WTC11 (cell line): ENCODE measurements around the gene CAMK1. TPM values are rescaled to one million over a fixed set of nuclear protein-coding genes. Genes with fewer than 3 reads are reported as not detected.

ENCODE experiments used
- ATAC-seq: fragments of 200-7000 bp; cut with Tn5 transposase; 2 replicates; pipeline ENCODE4 v1.10.0; 2021; ENCODE audit warnings: mild to moderate bottlenecking, moderate library complexity
- CTCF ChIA-PET: fragments of 300-600 bp; sonication (Branson Sonifier 250); formaldehyde crosslinking; loops from one replicate; lab custom pipeline; 2021; ENCODE audit warnings: antibody characterized with exemption; lab: Charles Lee
- POLR2A ChIA-PET: fragments of 350-600 bp; sonication (Branson Sonifier 250); formaldehyde crosslinking; loops from one replicate; lab custom pipeline; 2021; ENCODE audit warnings: antibody characterized with exemption; lab: Charles Lee
- DNase-seq: peaks from one replicate; pipeline ENCODE4 v3.0.0; 2021; ENCODE audit warnings: low spot score
- H3K27ac Mint-ChIP-seq: 2 replicates; pipeline ENCODE4 v1.8.0; 2021; ENCODE audit warnings: mixed read lengths
- H3K27me3 Mint-ChIP-seq: 2 replicates; pipeline ENCODE4 v1.8.0; 2021; ENCODE audit warnings: low read depth, mild to moderate bottlenecking, moderate library complexity, mixed read lengths
- H3K36me3 Mint-ChIP-seq: 2 replicates; pipeline ENCODE4 v1.8.0; 2021; ENCODE audit warnings: mixed read lengths
- H3K4me1 Mint-ChIP-seq: 2 replicates; pipeline ENCODE4 v1.8.0; 2022; ENCODE audit warnings: mixed read lengths
- H3K4me3 Mint-ChIP-seq: 2 replicates; pipeline ENCODE4 v1.8.0; 2021; ENCODE audit warnings: mild to moderate bottlenecking, moderate library complexity, mixed read lengths
- H3K9me3 Mint-ChIP-seq: 2 replicates; pipeline ENCODE4 v1.8.0; 2021; ENCODE audit warnings: mixed read lengths
- AR ChIP-seq: fragments of 250-450 bp; sonication (Bioruptor Pico); IDR thresholded peaks from 2 replicates; pipeline ENCODE4 v1.9.0; 2021; ENCODE audit warnings: mild to moderate bottlenecking
- ARID4B ChIP-seq: sonication (generic); formaldehyde crosslinking; IDR thresholded peaks from 2 replicates; pipeline ENCODE4 v1.8.0; 2023; ENCODE audit warnings: missing genetic modification reagents, mild to moderate bottlenecking, borderline replicate concordance
- E2F5 ChIP-seq: sonication (generic); formaldehyde crosslinking; IDR thresholded peaks from 2 replicates; pipeline ENCODE4 v1.8.1; 2022; ENCODE audit warnings: mild to moderate bottlenecking, moderate library complexity, missing genetic modification reagents
- GABPB1 ChIP-seq: sonication (generic); formaldehyde crosslinking; IDR thresholded peaks from 2 replicates; pipeline ENCODE4 v1.8.1; 2023; ENCODE audit warnings: mild to moderate bottlenecking, missing genetic modification reagents
- GTF2I ChIP-seq: fragments of 250-450 bp; sonication (Bioruptor Pico); conservative IDR thresholded peaks from 2 replicates; pipeline ENCODE4 v1.4.0; 2021; ENCODE audit warnings: mild to moderate bottlenecking
- HMGXB4 ChIP-seq: sonication (generic); formaldehyde crosslinking; IDR thresholded peaks from 2 replicates; pipeline ENCODE4 v1.8.1; 2023; ENCODE audit warnings: mild to moderate bottlenecking, moderate library complexity, missing genetic modification reagents
- JAZF1 ChIP-seq: fragments of 250-450 bp; sonication (Bioruptor Pico); IDR thresholded peaks from 2 replicates; pipeline ENCODE4 v1.9.0; 2021; ENCODE audit warnings: moderate library complexity, mild to moderate bottlenecking, inconsistent platforms
- NFATC4 ChIP-seq: fragments of 250-450 bp; sonication (Bioruptor Pico); IDR thresholded peaks from 2 replicates; pipeline ENCODE4 v1.9.0; 2021; ENCODE audit warnings: mild to moderate bottlenecking
- NFYB ChIP-seq: sonication (generic); formaldehyde crosslinking; conservative IDR thresholded peaks from 2 replicates; pipeline ENCODE4 v1.8.0; 2022; ENCODE audit warnings: low read depth, missing genetic modification reagents
- NR3C1 ChIP-seq: sonication (generic); formaldehyde crosslinking; conservative IDR thresholded peaks from 2 replicates; pipeline ENCODE4 v1.8.1; 2023; ENCODE audit warnings: low read depth, mild to moderate bottlenecking, missing genetic modification reagents
- RORB ChIP-seq: fragments of 250-450 bp; sonication (Bioruptor Pico); IDR thresholded peaks from 2 replicates; pipeline ENCODE4 v1.9.0; 2021; ENCODE audit warnings: mild to moderate bottlenecking
- SOX15 ChIP-seq: fragments of 250-450 bp; sonication (Bioruptor Pico); IDR thresholded peaks from 2 replicates; pipeline ENCODE4 v1.9.0; 2021; ENCODE audit warnings: mild to moderate bottlenecking
- SP1 ChIP-seq: sonication (generic); formaldehyde crosslinking; conservative IDR thresholded peaks from 2 replicates; pipeline ENCODE4 v1.8.1; 2022; ENCODE audit warnings: missing genetic modification reagents
- ZMAT4 ChIP-seq: fragments of 250-450 bp; sonication (Bioruptor Pico); IDR thresholded peaks from 2 replicates; pipeline ENCODE4 v1.9.0; 2021; ENCODE audit warnings: mild to moderate bottlenecking
- ZNF317 ChIP-seq: sonication (generic); formaldehyde crosslinking; IDR thresholded peaks from 2 replicates; pipeline ENCODE4 v1.8.1; 2023; ENCODE audit warnings: low read depth, mild to moderate bottlenecking, moderate library complexity, missing genetic modification reagents, borderline replicate concordance
- total RNA-seq: library from RNA; stranded (reverse); gene quantifications from 3 replicates; pipeline ENCODE4 v1.2.3, GENCODE V29; 2021
- TF ChIP-seq, protein P1 (sequence below): sonication (generic); formaldehyde crosslinking; IDR thresholded peaks from 2 replicates; pipeline ENCODE4 v1.8.1; 2023; ENCODE audit warnings: mild to moderate bottlenecking, missing genetic modification reagents, borderline replicate concordance
- TF ChIP-seq, protein P2 (sequence below): sonication (generic); formaldehyde crosslinking; IDR thresholded peaks from 2 replicates; pipeline ENCODE4 v1.8.1; 2022; ENCODE audit warnings: low read depth, mild to moderate bottlenecking, moderate library complexity, missing genetic modification reagents, borderline replicate concordance
- TF ChIP-seq, protein P3 (sequence below): sonication (generic); formaldehyde crosslinking; IDR thresholded peaks from 2 replicates; pipeline ENCODE4 v1.8.1; 2023; ENCODE audit warnings: mild to moderate bottlenecking, missing genetic modification reagents

Gene CAMK1
- total RNA-seq, 1 experiment from 2014 or later: 3.1 TPM

- Mint-ChIP-seq H3K27ac (peak within 1 kb of the TSS; percentile 96), H3K4me3 (peak within 1 kb of the TSS; percentile 91), H3K9me3 (no peaks in the 10 kb centered on the region), H3K4me1 (peaks cover 18% of the 10 kb centered on the region), H3K27me3 (no peaks in the 10 kb centered on the region), H3K36me3 (peaks cover 21% of the 10 kb centered on the region)
- ATAC-seq: peak; percentile 94
- DNase-seq: peak; percentile 99
- ChIA-PET CTCF (interaction anchor here (0.7 to 8.6 kb wide), 9 partner anchors 16 to 335 kb away, joined by 3 to 162 read pairs (median 5); partner anchors contain the start of gene OGG1), POLR2A (interaction anchor here (1.3 to 3.1 kb wide), 2 partner anchors 18 to 335 kb away, joined by 5 to 14 read pairs; partner anchors contain the start of gene OGG1)
- TF ChIP-seq GABPB1 (0 out of 2 replicates have a peak, but pooled peaks have one; percentile 55), ZMAT4 (CRISPR knock-in tag) (no peak), SP1 (CRISPR knock-in tag) (peak; percentile 84), E2F5 (CRISPR knock-in tag) (0 out of 2 replicates have a peak, but pooled peaks have one; percentile 40), NFYB (CRISPR knock-in tag) (no peak), ARID4B (CRISPR knock-in tag) (0 out of 2 replicates have a peak, but pooled peaks have one; percentile 26), JAZF1 (CRISPR knock-in tag) (no peak), NFATC4 (CRISPR knock-in tag) (no peak), RORB (CRISPR knock-in tag) (no peak), ZNF317 (CRISPR knock-in tag) (0 out of 2 replicates have a peak, but pooled peaks have one; percentile 16), SOX15 (no peak), NR3C1 (CRISPR knock-in tag) (no peak), AR (CRISPR knock-in tag) (no peak), HMGXB4 (peak; percentile 80; the same call in 1 of the 2 replicates), GTF2I (CRISPR knock-in tag) (no peak)
- TF ChIP-seq, protein P1, sequence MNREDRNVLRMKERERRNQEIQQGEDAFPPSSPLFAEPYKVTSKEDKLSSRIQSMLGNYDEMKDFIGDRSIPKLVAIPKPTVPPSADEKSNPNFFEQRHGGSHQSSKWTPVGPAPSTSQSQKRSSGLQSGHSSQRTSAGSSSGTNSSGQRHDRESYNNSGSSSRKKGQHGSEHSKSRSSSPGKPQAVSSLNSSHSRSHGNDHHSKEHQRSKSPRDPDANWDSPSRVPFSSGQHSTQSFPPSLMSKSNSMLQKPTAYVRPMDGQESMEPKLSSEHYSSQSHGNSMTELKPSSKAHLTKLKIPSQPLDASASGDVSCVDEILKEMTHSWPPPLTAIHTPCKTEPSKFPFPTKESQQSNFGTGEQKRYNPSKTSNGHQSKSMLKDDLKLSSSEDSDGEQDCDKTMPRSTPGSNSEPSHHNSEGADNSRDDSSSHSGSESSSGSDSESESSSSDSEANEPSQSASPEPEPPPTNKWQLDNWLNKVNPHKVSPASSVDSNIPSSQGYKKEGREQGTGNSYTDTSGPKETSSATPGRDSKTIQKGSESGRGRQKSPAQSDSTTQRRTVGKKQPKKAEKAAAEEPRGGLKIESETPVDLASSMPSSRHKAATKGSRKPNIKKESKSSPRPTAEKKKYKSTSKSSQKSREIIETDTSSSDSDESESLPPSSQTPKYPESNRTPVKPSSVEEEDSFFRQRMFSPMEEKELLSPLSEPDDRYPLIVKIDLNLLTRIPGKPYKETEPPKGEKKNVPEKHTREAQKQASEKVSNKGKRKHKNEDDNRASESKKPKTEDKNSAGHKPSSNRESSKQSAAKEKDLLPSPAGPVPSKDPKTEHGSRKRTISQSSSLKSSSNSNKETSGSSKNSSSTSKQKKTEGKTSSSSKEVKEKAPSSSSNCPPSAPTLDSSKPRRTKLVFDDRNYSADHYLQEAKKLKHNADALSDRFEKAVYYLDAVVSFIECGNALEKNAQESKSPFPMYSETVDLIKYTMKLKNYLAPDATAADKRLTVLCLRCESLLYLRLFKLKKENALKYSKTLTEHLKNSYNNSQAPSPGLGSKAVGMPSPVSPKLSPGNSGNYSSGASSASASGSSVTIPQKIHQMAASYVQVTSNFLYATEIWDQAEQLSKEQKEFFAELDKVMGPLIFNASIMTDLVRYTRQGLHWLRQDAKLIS (CRISPR knock-in tag): no peak
- TF ChIP-seq, protein P2, sequence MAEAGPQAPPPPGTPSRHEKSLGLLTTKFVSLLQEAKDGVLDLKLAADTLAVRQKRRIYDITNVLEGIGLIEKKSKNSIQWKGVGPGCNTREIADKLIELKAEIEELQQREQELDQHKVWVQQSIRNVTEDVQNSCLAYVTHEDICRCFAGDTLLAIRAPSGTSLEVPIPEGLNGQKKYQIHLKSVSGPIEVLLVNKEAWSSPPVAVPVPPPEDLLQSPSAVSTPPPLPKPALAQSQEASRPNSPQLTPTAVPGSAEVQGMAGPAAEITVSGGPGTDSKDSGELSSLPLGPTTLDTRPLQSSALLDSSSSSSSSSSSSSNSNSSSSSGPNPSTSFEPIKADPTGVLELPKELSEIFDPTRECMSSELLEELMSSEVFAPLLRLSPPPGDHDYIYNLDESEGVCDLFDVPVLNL: 0 out of 2 replicates have a peak, but pooled peaks have one; percentile 38
- TF ChIP-seq, protein P3, sequence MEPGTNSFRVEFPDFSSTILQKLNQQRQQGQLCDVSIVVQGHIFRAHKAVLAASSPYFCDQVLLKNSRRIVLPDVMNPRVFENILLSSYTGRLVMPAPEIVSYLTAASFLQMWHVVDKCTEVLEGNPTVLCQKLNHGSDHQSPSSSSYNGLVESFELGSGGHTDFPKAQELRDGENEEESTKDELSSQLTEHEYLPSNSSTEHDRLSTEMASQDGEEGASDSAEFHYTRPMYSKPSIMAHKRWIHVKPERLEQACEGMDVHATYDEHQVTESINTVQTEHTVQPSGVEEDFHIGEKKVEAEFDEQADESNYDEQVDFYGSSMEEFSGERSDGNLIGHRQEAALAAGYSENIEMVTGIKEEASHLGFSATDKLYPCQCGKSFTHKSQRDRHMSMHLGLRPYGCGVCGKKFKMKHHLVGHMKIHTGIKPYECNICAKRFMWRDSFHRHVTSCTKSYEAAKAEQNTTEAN (CRISPR knock-in tag): no peak
These were observed 38.3 kb downstream of the CAMK1 start, which contains the start of gene BRPF1 for GRCh38 chr3:9731206-9732079. Gene BRPF1 (plus strand): TSS chr3:9731735. CDS start chr3:9734141, 2,406 bp downstream.
